Coronary artery (tissue), 2 donors: ENCODE data around the gene CSGALNACT2.

ENCODE experiments used
- DNase-seq: peaks from one replicate; pipeline ENCODE4 v3.0.0-alpha.2; 2017; ENCODE audit warnings: low spot score
- H3K27ac ChIP-seq, 2 donors: fragments of 200-600 bp; sonication (generic); one replicate each; pipeline ENCODE4 v1.5.1; 2016 to 2019
- H3K4me3 ChIP-seq: fragments of 200-600 bp; sonication (generic); 2 replicates; pipeline ENCODE4 v1.5.1; 2016; ENCODE audit warnings: mild to moderate bottlenecking, moderate library complexity
- CTCF ChIP-seq: fragments of 200-600 bp; sonication (generic); IDR thresholded peaks from one replicate; pipeline ENCODE4 v1.5.1; 2019; ENCODE audit warnings: antibody characterized with exemption

CSGALNACT2 gene

GRCh38 chr10:43125274-43125845 lies 12.9 kb upstream of the CSGALNACT2 start:
- no peak overlapping the region for H3K27ac ChIP-seq
- DNase-seq = peak; percentile 43
- no peak for TF ChIP-seq CTCF

DNA sequence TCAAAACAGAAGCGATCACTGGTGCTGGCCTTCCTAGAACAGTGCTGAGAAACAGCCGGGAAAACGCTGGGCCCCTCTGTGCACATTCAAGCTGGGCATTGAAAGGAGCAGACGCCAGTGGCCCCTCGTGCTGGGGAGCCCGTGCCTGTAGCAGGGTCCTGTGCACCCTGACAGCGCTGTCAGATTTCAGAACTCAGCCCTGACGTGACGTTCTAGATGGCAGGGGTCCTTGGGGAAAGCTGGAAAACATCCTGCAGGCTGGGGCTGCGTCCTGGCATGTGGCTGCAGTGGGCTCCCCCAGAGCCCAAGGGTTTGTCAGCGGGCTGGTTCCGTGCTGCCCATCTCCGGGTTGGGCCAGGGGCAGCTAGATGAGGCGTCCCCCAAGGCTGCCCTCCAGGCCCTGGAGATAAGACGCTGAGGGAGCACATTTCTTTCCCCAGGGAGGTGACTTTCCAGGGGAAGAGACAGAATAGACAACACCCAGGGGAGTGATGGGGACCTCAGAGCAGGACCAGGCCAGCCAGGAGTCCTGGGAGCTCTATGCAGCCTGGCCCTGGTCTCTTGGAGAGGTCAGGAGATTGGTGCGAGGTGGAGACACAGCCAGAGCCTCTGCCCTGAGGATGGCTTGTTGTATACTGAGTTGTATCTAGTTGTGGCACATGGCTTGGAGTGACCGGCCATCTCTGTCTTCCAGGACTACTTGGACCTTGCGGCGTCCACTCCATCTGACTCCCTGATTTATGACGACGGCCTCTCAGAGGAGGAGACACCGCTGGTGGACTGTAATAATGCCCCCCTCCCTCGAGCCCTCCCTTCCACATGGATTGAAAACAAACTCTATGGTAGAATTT lies 12.1 kb upstream of the CSGALNACT2 start:
- DNase-seq = peak; percentile 56
- no peak for TF ChIP-seq CTCF
- H3K4me3 ChIP-seq = no peak overlapping the region
- H3K27ac ChIP-seq = no peak overlapping the region

More at GRCh38 chr10:43125274-43125845, 12.9 kb upstream of the CSGALNACT2 start:
- no peak overlapping the region for H3K4me3 ChIP-seq

DNA sequence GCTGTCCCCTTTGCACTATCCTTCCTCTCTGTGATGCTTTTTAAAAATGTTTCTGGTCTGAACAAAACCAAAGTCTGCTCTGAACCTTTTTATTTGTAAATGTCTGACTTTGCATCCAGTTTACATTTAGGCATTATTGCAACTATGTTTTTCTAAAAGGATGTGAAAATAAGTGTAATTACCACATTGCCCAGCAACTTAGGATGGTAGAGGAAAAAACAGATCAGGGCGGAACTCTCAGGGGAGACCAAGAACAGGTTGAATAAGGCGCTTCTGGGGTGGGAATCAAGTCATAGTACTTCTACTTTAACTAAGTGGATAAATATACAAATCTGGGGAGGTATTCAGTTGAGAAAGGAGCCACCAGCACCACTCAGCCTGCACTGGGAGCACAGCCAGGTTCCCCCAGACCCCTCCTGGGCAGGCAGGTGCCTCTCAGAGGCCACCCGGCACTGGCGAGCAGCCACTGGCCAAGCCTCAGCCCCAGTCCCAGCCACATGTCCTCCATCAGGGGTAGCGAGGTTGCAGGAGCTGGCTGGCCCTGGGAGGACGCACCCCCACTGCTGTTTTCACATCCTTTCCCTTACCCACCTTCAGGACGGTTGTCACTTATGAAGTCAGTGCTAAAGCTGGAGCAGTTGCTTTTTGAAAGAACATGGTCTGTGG lies 11.4 kb upstream of the CSGALNACT2 start:
- peak; percentile 71 for DNase-seq
- Histone ChIP-seq H3K4me3 (no peak overlapping the region), H3K27ac (no peak overlapping the region)
- no peak for TF ChIP-seq CTCF

DNA sequence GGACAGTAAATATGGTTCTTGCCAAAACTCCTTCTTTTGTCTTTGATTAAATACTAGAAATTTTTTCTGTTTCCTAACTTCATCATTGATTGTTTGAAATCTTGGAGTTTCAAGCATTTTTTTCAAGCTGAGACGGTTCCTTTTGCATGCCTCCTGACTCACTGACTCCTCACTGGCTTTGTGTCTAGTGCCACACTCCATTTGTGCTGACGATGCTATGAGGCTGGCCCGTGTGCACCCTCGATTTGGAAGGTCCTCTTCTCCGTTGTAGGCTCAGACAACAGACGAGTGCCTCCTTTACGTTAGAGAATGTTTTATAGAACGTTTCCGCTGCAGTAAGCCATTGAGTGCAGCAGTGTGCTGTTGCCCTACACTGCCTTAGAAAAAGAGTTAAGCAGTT lies 10.8 kb upstream of the CSGALNACT2 start:
- no peak for TF ChIP-seq CTCF
- Histone ChIP-seq H3K27ac (no peak overlapping the region), H3K4me3 (no peak overlapping the region)
- no peak for DNase-seq

DNA sequence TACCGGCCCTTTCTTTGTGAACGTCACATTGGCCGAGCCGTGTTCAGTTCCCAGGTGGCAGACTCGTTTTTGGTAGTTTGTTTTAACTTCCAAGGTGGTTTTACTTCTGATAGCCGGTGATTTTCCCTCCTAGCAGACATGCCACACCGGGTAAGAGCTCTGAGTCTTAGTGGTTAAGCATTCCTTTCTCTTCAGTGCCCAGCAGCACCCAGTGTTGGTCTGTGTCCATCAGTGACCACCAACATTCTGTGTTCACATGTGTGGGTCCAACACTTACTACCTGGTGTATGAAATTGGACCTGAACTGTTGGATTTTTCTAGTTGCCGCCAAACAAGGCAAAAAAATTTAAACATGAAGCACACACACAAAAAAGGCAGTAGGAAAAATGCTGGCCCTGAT lies 9.9 kb upstream of the CSGALNACT2 start:
- TF ChIP-seq CTCF = no peak
- DNase-seq = no peak
- Histone ChIP-seq H3K27ac (no peak overlapping the region), H3K4me3 (no peak overlapping the region)

GRCh38 chr10:43128958-43129706 lies 9.1 kb upstream of the CSGALNACT2 start:
- peak overlapping the region in 1 of 2 donors; percentile 32 for H3K27ac ChIP-seq
- TF ChIP-seq CTCF = no peak
- H3K4me3 ChIP-seq = no peak overlapping the region
- DNase-seq = no peak
